NCI-H2107 treated with DMSO at 0.1 percent for 48 hours (cell line): ENCODE measurements around the gene DTL.
A peak's percentile ranks its signal among the peaks of the same experiment; 100 is the strongest.

Source experiments
- DNase-seq: peaks from one replicate; lab custom pipeline; 2025; ENCODE audit not compliant: unreplicated experiment; lab: John Stamatoyannopoulos, UW

DTL gene

GRCh38 chr1:212124690-212125582 is 89.4 kb downstream of the DTL start:
- no peak for DNase-seq

- no peak for DNase-seq
These were observed 90.1 kb downstream of the DTL start for GRCh38 chr1:212125654-212126053.

- DNase-seq: no peak
These were observed 91.7 kb downstream of the DTL start for GRCh38 chr1:212127221-212127620.

GRCh38 chr1:212129781-212130180 is 94.2 kb downstream of the DTL start:
- no peak for DNase-seq

- no peak for DNase-seq
These were observed 96.5 kb downstream of the DTL start for GRCh38 chr1:212132025-212132424.

GRCh38 chr1:212133319-212133718 is 97.8 kb downstream of the DTL start:
- DNase-seq: no peak

- DNase-seq: no peak
These were observed 99.6 kb downstream of the DTL start for GRCh38 chr1:212135166-212135565.

GRCh38 chr1:212137854-212138253 is 102.3 kb downstream of the DTL start:
- no peak for DNase-seq

- no peak for DNase-seq
These were observed 102.9 kb downstream of the DTL start for GRCh38 chr1:212138457-212138856.

- no peak for DNase-seq
These were observed 104.1 kb downstream of the DTL start for GRCh38 chr1:212139526-212140135.

GRCh38 chr1:212141404-212141803 is 105.9 kb downstream of the DTL start:
- no peak for DNase-seq

GRCh38 chr1:212142883-212143530 is 107.5 kb downstream of the DTL start:
- DNase-seq: no peak

GRCh38 chr1:212147581-212148033 is 112.1 kb downstream of the DTL start:
- peak; percentile 87 for DNase-seq

- DNase-seq: no peak
These were observed 114.0 kb downstream of the DTL start for GRCh38 chr1:212149566-212149965.

- no peak for DNase-seq
These were observed 116.8 kb downstream of the DTL start for GRCh38 chr1:212152308-212152693.

- DNase-seq: no peak
These were observed 117.3 kb downstream of the DTL start for GRCh38 chr1:212152869-212153268.

GRCh38 chr1:212153635-212154034 is 118.1 kb downstream of the DTL start:
- DNase-seq: no peak
